ENCODE results near the gene HNRNPA0.

DNA sequence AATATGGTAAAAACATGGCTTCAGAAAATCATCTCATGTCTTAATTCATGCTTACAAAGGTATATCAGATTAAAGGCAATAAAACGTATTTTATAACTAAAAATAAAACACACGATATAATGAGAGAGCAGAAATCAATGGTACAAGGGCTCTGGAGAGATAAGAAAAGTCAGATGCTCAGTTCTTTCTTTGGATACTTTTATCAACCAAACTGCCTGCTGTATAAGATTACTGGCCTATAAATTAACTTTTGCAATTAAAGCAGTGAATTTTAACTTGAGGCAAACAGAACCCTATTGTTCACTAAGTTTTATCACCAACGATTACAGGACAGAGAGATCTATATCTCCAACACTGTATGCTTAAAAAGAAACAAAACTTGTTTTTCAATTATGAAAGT is 42.1 kb upstream of the HNRNPA0 start:
- no peak for TF ChIP-seq POLR2A (IDR thresholded peaks at IDR 0.05; ENCODE audit: borderline replicate concordance, extremely low read depth, insufficient read depth, insufficient read length)
- TF ChIP-seq MAX (IDR thresholded peaks at IDR 0.05) = no peak
- no peak for TF ChIP-seq SP1 (IDR thresholded peaks at IDR 0.05; ENCODE audit: low read depth)
- TF ChIP-seq, protein P1, sequence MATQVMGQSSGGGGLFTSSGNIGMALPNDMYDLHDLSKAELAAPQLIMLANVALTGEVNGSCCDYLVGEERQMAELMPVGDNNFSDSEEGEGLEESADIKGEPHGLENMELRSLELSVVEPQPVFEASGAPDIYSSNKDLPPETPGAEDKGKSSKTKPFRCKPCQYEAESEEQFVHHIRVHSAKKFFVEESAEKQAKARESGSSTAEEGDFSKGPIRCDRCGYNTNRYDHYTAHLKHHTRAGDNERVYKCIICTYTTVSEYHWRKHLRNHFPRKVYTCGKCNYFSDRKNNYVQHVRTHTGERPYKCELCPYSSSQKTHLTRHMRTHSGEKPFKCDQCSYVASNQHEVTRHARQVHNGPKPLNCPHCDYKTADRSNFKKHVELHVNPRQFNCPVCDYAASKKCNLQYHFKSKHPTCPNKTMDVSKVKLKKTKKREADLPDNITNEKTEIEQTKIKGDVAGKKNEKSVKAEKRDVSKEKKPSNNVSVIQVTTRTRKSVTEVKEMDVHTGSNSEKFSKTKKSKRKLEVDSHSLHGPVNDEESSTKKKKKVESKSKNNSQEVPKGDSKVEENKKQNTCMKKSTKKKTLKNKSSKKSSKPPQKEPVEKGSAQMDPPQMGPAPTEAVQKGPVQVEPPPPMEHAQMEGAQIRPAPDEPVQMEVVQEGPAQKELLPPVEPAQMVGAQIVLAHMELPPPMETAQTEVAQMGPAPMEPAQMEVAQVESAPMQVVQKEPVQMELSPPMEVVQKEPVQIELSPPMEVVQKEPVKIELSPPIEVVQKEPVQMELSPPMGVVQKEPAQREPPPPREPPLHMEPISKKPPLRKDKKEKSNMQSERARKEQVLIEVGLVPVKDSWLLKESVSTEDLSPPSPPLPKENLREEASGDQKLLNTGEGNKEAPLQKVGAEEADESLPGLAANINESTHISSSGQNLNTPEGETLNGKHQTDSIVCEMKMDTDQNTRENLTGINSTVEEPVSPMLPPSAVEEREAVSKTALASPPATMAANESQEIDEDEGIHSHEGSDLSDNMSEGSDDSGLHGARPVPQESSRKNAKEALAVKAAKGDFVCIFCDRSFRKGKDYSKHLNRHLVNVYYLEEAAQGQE (IDR thresholded peaks at IDR 0.05; ENCODE audit: low read depth) = no peak
- TF ChIP-seq, protein P2, sequence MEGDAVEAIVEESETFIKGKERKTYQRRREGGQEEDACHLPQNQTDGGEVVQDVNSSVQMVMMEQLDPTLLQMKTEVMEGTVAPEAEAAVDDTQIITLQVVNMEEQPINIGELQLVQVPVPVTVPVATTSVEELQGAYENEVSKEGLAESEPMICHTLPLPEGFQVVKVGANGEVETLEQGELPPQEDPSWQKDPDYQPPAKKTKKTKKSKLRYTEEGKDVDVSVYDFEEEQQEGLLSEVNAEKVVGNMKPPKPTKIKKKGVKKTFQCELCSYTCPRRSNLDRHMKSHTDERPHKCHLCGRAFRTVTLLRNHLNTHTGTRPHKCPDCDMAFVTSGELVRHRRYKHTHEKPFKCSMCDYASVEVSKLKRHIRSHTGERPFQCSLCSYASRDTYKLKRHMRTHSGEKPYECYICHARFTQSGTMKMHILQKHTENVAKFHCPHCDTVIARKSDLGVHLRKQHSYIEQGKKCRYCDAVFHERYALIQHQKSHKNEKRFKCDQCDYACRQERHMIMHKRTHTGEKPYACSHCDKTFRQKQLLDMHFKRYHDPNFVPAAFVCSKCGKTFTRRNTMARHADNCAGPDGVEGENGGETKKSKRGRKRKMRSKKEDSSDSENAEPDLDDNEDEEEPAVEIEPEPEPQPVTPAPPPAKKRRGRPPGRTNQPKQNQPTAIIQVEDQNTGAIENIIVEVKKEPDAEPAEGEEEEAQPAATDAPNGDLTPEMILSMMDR (IDR thresholded peaks at IDR 0.05 in 2 of 3, conservative IDR thresholded peaks at IDR 0.05 in 1 of 3; ENCODE audit: borderline replicate concordance in 1 of 3, insufficient read depth in 1 of 3, low read depth in 2 of 3, low read length in 2 of 3) = no peak
- TF ChIP-seq EZH2 (IDR thresholded peaks at IDR 0.05) = no peak
